SK-N-SH (cell line): Measurements from ENCODE around the gene AXIN1. TPM values are rescaled to one million over a fixed set of nuclear protein-coding genes. Genes with fewer than 3 reads are reported as not detected.

Experiments
- CTCF ChIA-PET: fragments of 300-600, 350-600 bp; formaldehyde crosslinking; extraction: SDS; loops from one replicate; lab custom pipeline; 2021; lab: Yijun Ruan, JAX
- POLR2A ChIA-PET: fragments of 350-600 bp; sonication (Branson Sonifier 250); formaldehyde crosslinking; extraction: SDS; loops from one replicate; lab custom pipeline; 2020; ENCODE audit warnings: antibody characterized with exemption, inconsistent platforms; lab: Yijun Ruan, JAX
- DNase-seq: peaks from one replicate; pipeline ENCODE4 v3.0.0; 2012
- H2AFZ ChIP-seq: fragments of 200-600 bp; sonication (generic); 2 replicates; pipeline ENCODE4 v1.8.1; 2016; ENCODE audit warnings: antibody characterized with exemption, mild to moderate bottlenecking, low read depth
- H3F3A ChIP-seq: fragments of 200-600 bp; sonication (generic); replicated peaks from 2 replicates; pipeline ENCODE3; 2016; ENCODE audit warnings: antibody characterized with exemption, mild to moderate bottlenecking; ENCODE audit not compliant: insufficient read depth
- H3K27ac ChIP-seq, 2 experiments: fragments of 200-500 bp in 1 of 2; fragments of 200-600 bp in 1 of 2; sonication (Bioruptor generic) in 1 of 2; sonication (generic), shearing (Covaris generic) in 1 of 2; 2 replicates each; pipeline versions ENCODE4 v1.5.1 to v1.6.1; 2014 to 2016; ENCODE audit warnings: low read depth in 2 of 2, inconsistent platforms in 1 of 2, low read length in 1 of 2, mild to moderate bottlenecking in 1 of 2, mixed read lengths in 1 of 2
- H3K27me3 ChIP-seq: fragments of 200-600 bp; sonication (generic), shearing (Covaris generic); 2 replicates; pipeline ENCODE4 v1.6.1; 2016; ENCODE audit warnings: mixed run types; ENCODE audit not compliant: insufficient read depth
- H3K36me3 ChIP-seq, 2 experiments: fragments of 200-500 bp in 1 of 2; fragments of 200-600 bp in 1 of 2; sonication (Bioruptor generic) in 1 of 2; sonication (generic) in 1 of 2; replicated peaks in 1 of 2; 2 replicates each; pipeline versions ENCODE3 to v1.5.1; 2014 to 2016; ENCODE audit warnings: low read length in 1 of 2, mild to moderate bottlenecking in 1 of 2; ENCODE audit not compliant: insufficient read depth in 2 of 2, control insufficient read depth in 1 of 2
- H3K4me1 ChIP-seq, 2 experiments: fragments of 200-500 bp in 1 of 2; fragments of 200-600 bp in 1 of 2; sonication (Bioruptor generic) in 1 of 2; sonication (generic), shearing (Covaris generic) in 1 of 2; 2 replicates each; pipeline versions ENCODE4 v1.5.1 to v1.6.1; 2014 to 2016; ENCODE audit warnings: low read depth in 1 of 2, low read length in 1 of 2, mixed run types in 1 of 2; ENCODE audit not compliant: insufficient read depth in 2 of 2, control insufficient read depth in 1 of 2
- H3K4me2 ChIP-seq: fragments of 200-600 bp; sonication (generic), shearing (Covaris generic); 2 replicates; pipeline ENCODE4 v1.6.1; 2017; ENCODE audit warnings: mixed run types
- H3K4me3 ChIP-seq, 2 experiments: fragments of 200-500 bp in 1 of 2; fragments of 200-600 bp in 1 of 2; sonication (Bioruptor generic) in 1 of 2; sonication (generic), shearing (Covaris generic) in 1 of 2; 2 replicates each; pipeline versions ENCODE4 v1.5.1 to v1.8.1; 2014 to 2016; ENCODE audit warnings: low read depth in 2 of 2, inconsistent platforms in 1 of 2, low read length in 1 of 2, mild to moderate bottlenecking in 1 of 2, mixed read lengths in 1 of 2, moderate library complexity in 1 of 2
- H3K79me2 ChIP-seq: fragments of 200-600 bp; sonication (generic); 2 replicates; pipeline ENCODE4 v1.8.1; 2017; ENCODE audit warnings: mild to moderate bottlenecking; ENCODE audit not compliant: insufficient read depth
- H3K9ac ChIP-seq: fragments of 200-600 bp; sonication (generic); 2 replicates; pipeline ENCODE4 v1.6.1; 2017; ENCODE audit warnings: mixed run types
- H3K9me2 ChIP-seq: fragments of 200-600 bp; sonication (generic); 2 replicates; pipeline ENCODE4 v1.6.1; 2017; ENCODE audit warnings: mixed run types
- H3K9me3 ChIP-seq: fragments of 200-600 bp; sonication (generic); 2 replicates; pipeline ENCODE4 v1.6.1; 2017; ENCODE audit warnings: mixed run types, mild to moderate bottlenecking, moderate library complexity
- H4K20me1 ChIP-seq: fragments of 200-600 bp; sonication (generic); 2 replicates; pipeline ENCODE4 v1.6.1; 2017; ENCODE audit warnings: mild to moderate bottlenecking, mixed run types; ENCODE audit not compliant: insufficient read depth
- GABPA ChIP-seq: IDR thresholded peaks from 2 replicates; pipeline ENCODE4 v1.4.0; 2012; ENCODE audit warnings: low read depth, mild to moderate bottlenecking
- GATA2 ChIP-seq: sonication (generic); formaldehyde crosslinking; IDR thresholded peaks from 2 replicates; pipeline ENCODE4 v1.5.0; 2020; ENCODE audit warnings: mild to moderate bottlenecking, missing genetic modification reagents
- MAX ChIP-seq: IDR thresholded peaks from 2 replicates; pipeline ENCODE4 v1.4.0; 2012; ENCODE audit warnings: low read depth
- MXI1 ChIP-seq: IDR thresholded peaks from 2 replicates; pipeline ENCODE4 v1.6.1; 2012; ENCODE audit warnings: mild to moderate bottlenecking, low read depth, low read length, improper control_type of control experiment
- RXRA ChIP-seq: IDR thresholded peaks from 2 replicates; pipeline ENCODE4 v1.4.0; 2012; ENCODE audit warnings: low read depth, mild to moderate bottlenecking, borderline replicate concordance
- TCF12 ChIP-seq: IDR thresholded peaks from 2 replicates; pipeline ENCODE4 v1.4.0; 2012
- USF1 ChIP-seq: IDR thresholded peaks from 2 replicates; pipeline ENCODE4 v1.4.0; 2012; ENCODE audit warnings: low read depth, borderline replicate concordance
- YY1 ChIP-seq: IDR thresholded peaks from 2 replicates; pipeline ENCODE4 v1.4.0; 2012; ENCODE audit warnings: low read depth, mild to moderate bottlenecking
- WGBS: methylation state at CpG from one replicate; pipeline ENCODE4 v1.1.6; 2017; ENCODE audit warnings: low lambda C conversion rate; 5-methylcytosine and 5-hydroxymethylcytosine counted together
- polyA plus RNA-seq, 3 experiments: library from polyadenylated mRNA; depleted of rRNA; stranded (reverse); fragments of >200 nt; gene quantifications; 2 replicates each; pipeline ENCODE4 v1.2.3, GENCODE V29; 2012

The AXIN1 gene
- polyA plus RNA-seq, 1 of the 3 experiments (the other 2 are of a cell fraction): 19.9 TPM

GRCh38 chr16:381789-382717 is 29.5 kb upstream of the AXIN1 start, which contains the start of gene PGAP6:
Gene PGAP6, minus strand, starts transcription at chr16:381978. Its CDS starts 157 bp downstream, at chr16:381821.
- ChIA-PET POLR2A (interaction anchor here (1.6 kb wide), 1 partner anchor 11 kb away, joined by 4 read pairs; the partner anchor contains the start of gene MRPL28), CTCF (interaction anchor here (0.9 to 1.2 kb wide), 3 partner anchors 16 to 316 kb away, joined by 3 to 4 read pairs (median 4); partner anchors contain the start of gene DECR2)
- Histone ChIP-seq H3K9ac (peak within 1 kb of the TSS; percentile 88), H2AFZ (0 out of 2 replicates have a peak within 1 kb of the TSS, but pooled peaks have one; percentile 47), H3K9me3 (no peaks in the 10 kb centered on the region), H3K9me2 (no peaks in the 10 kb centered on the region), H3K27ac (peak within 1 kb of the TSS; percentile 30 to 77; a peak in 3 of 4 replicates), H3K79me2 (peaks cover 29% of the 10 kb centered on the region), H3F3A (peaks cover 4% of the 10 kb centered on the region), H3K4me3 (peak within 1 kb of the TSS; percentile 86), H3K27me3 (no peaks in the 10 kb centered on the region), H4K20me1 (peaks cover 17% of the 10 kb centered on the region), H3K4me2 (peak within 1 kb of the TSS; percentile 97), H3K36me3 (peaks cover 0 to 6% of the 10 kb centered on the region in 2 experiments), H3K4me1 (peaks cover 5 to 23% of the 10 kb centered on the region in 2 experiments; a peak in 2 of 4 replicates)
- peak; percentile 97 for DNase-seq
- WGBS: 11% methylated on average over 24 of the region's 123 CpGs
- TF ChIP-seq RXRA (no peak), USF1 (peak; percentile 74), MXI1 (peak; percentile 34; the same call in 1 of the 2 replicates), GABPA (peak; percentile 35)

- Histone ChIP-seq H3K4me1 (peaks cover 5 to 23% of the 10 kb centered on the region in 2 experiments; a peak in 2 of 4 replicates), H3K27me3 (no peaks in the 10 kb centered on the region), H3K9me3 (no peaks in the 10 kb centered on the region), H3K9ac (peak overlapping the region; percentile 88), H3K79me2 (peaks cover 29% of the 10 kb centered on the region), H3K36me3 (peaks cover 0 to 14% of the 10 kb centered on the region in 2 experiments), H3F3A (no peaks in the 10 kb centered on the region), H3K4me3 (peak overlapping the region; percentile 80 to 86), H3K27ac (peak overlapping the region; percentile 30 to 68; a peak in 3 of 4 replicates), H3K9me2 (no peaks in the 10 kb centered on the region), H4K20me1 (peaks cover 17% of the 10 kb centered on the region), H2AFZ (no peak overlapping the region), H3K4me2 (peak overlapping the region; percentile 97)
- 0% methylated on average over 10 of the region's 73 CpGs for WGBS
- ChIA-PET CTCF (interaction anchor here (0.9 to 1.8 kb wide), 3 partner anchors 10 to 96 kb away, joined by 3 to 9 read pairs (median 9); partner anchors contain the start of gene MRPL28), POLR2A (interaction anchor here (0.6 to 1.6 kb wide), 3 partner anchors 10 to 185 kb away, joined by 3 to 4 read pairs (median 4); partner anchors contain the start of gene MRPL28)
- DNase-seq: peak; percentile 77
- TF ChIP-seq GATA2 (CRISPR knock-in tag) (no peak), RXRA (no peak), MAX (no peak), GABPA (peak; percentile 36; the same call in 1 of the 2 replicates), YY1 (no peak), TCF12 (no peak)
Observed at GRCh38 chr16:381012-381788, 28.7 kb upstream of the AXIN1 start.
